Measurements from ENCODE around the gene TMEM150B.

TMEM150B gene
- total RNA-seq = 12.7 to 49.1 (median 24.6) reads per million in 18 experiments

GRCh38 chr19:55325172-55325571 is at the start of gene TMEM150B:
Gene TMEM150B (minus strand): TSS chr19:55325341. CDS start chr19:55321036, 4,305 bp downstream.
- peak; percentile 69 to 76 for DNase-seq

GRCh38 chr19:55373993-55374757 is 49.0 kb upstream of the TMEM150B start:
- no peak for DNase-seq

- DNase-seq = no peak
These were observed 48.3 kb upstream of the TMEM150B start for GRCh38 chr19:55373306-55373992.

GRCh38 chr19:55372316-55373081 is 47.4 kb upstream of the TMEM150B start:
- no peak for DNase-seq

GRCh38 chr19:55370305-55370988 is 45.3 kb upstream of the TMEM150B start, which contains the start of gene IL11:
Gene IL11 (minus strand): TSS chr19:55370463. CDS start chr19:55370310, 153 bp downstream.
- DNase-seq = no peak

- no peak for DNase-seq
These were observed 44.6 kb upstream of the TMEM150B start for GRCh38 chr19:55369653-55370304.

- DNase-seq = peak; percentile 44 to 51
These were observed 43.8 kb upstream of the TMEM150B start for GRCh38 chr19:55368701-55369563.

- no peak for DNase-seq
These were observed 43.0 kb upstream of the TMEM150B start for GRCh38 chr19:55368106-55368505.

- no peak for DNase-seq
These were observed 41.6 kb upstream of the TMEM150B start for GRCh38 chr19:55366790-55367189.

- DNase-seq = no peak
These were observed 40.8 kb upstream of the TMEM150B start for GRCh38 chr19:55365964-55366363.

GRCh38 chr19:55365245-55365644 is 40.1 kb upstream of the TMEM150B start:
- DNase-seq = no peak

GRCh38 chr19:55362990-55363716 is 38.0 kb upstream of the TMEM150B start, which contains the start of gene GARIN5B:
Gene GARIN5B (minus strand): TSS chr19:55363260. CDS start chr19:55363066, 194 bp downstream.
- no peak for DNase-seq

- no peak for DNase-seq
These were observed 37.2 kb upstream of the TMEM150B start for GRCh38 chr19:55362174-55362989.

- DNase-seq = no peak
These were observed 35.8 kb upstream of the TMEM150B start for GRCh38 chr19:55360902-55361301.

GRCh38 chr19:55358943-55359908 is 34.1 kb upstream of the TMEM150B start:
- no peak for DNase-seq

- no peak for DNase-seq
These were observed 33.4 kb upstream of the TMEM150B start for GRCh38 chr19:55358493-55358892.

GRCh38 chr19:55355213-55355821 is 30.2 kb upstream of the TMEM150B start:
- no peak for DNase-seq
